DMS114 treated with DMSO at 0.1 percent for 48 hours (cell line): ENCODE data around the gene MRPS18A.
"Not testable (repeated sequence)": the region's sequence is repeated elsewhere in the genome, so short reads cannot be mapped to it uniquely, and the experiment has no call there.

Experiments used
- DNase-seq: peaks from one replicate; lab custom pipeline; 2025; ENCODE audit not compliant: unreplicated experiment; lab: John Stamatoyannopoulos, UW

Gene MRPS18A

DNA sequence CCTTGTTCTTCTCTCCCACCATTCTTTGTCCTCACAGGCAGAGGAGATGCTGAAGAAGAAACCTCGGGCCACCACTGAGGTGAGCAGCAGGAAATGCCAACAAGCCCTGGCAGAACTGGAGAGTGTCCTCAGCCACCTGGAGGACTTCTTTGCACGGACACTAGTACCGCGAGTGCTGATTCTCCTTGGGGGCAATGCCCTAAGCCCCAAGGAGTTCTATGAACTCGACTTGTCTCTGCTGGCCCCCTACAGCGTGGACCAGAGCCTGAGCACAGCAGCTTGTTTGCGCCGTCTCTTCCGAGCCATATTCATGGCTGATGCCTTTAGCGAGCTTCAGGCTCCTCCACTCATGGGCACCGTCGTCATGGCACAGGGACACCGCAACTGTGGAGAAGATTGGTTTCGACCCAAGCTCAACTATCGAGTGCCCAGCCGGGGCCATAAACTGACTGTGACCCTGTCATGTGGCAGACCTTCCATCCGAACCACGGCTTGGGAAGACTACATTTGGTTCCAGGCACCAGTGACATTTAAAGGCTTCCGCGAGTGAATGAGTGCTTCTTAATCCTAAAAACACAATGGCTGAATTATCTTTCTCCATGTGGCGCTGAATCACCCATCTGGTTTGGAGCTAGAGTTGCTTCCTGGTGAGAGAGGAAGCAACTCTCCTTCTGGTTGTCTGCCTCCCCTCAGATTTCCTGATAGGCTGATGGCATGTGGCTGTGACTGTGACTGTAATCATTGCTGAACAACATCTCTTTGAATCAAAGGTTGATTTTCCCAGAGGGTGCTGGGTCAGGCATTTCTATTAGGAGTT is 47.4 kb downstream of the MRPS18A start:
- DNase-seq = no peak

GRCh38 chr6:43636308-43636659 is 51.3 kb downstream of the MRPS18A start:
- no peak for DNase-seq

DNA sequence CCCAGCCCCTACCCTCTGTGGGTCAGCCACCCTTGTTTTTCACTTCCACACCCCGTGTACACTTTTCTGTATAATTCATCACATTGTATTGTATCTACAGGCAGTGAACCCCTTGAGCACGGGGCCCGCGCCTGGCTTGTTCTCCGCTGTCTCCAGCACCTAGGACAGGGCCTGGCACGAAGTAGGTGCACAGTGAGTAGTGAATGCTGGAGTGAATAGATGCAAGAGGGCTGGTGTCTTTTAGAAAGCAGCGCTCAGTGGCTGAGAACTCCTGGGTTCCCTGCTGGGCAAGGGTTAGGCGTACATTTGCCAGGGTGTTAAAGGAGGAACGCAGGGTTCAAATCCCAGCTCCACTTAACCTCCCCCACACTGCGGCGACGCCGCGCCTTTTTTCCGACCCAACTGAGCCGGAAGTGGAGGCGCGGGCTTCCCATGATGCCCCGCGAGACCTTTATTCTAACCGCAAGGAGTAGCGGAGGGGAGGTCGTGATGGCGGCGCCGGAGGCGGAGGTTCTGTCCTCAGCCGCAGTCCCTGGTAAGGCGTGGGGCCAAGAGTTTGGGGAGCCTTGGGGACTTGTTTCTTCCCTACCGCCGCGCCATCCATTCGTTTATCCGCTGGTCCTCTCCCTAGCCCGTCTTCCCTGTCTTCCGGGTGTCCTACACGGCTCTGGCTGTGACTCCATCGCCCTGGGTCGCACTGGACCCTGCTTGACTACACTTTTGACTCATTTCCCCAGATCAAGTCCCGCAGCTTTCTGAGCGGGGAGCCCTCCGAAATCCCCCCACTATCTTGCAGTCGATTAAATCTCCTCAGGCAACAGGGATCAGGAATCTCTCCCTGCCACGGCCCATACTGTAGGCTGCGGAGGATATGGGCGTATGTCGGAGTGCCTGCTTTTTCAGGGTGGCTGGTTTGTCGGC is 51.9 kb downstream of the MRPS18A start, which contains the start of gene MAD2L1BP:
Gene MAD2L1BP (plus strand): TSS at position 454 of the 921 bp plus-strand sequence. CDS start 36 bp downstream, at position 490.
- DNase-seq = peak; percentile 83

GRCh38 chr6:43634702-43635303 is 52.8 kb downstream of the MRPS18A start:
- no peak for DNase-seq

DNA sequence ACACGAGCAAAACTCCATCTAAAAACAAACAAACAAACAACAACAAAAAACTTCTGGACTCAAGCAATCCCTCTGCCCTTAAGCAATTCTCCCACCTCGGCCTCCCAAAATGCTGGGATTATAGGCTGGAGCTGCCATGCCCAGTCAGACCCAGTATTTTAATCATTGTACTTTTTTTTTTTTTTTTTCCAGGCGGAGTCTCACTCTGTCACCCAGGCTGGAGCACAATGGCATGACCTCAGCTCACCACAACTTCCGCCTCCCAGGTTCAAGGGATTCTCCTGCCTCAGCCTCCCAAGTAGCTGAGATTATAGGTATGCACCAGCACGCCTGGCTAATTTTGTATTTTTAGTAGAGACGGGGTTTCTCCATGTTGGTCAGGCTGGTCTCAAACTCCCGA is 54.6 kb downstream of the MRPS18A start:
- DNase-seq = not testable (repeated sequence)

DNA sequence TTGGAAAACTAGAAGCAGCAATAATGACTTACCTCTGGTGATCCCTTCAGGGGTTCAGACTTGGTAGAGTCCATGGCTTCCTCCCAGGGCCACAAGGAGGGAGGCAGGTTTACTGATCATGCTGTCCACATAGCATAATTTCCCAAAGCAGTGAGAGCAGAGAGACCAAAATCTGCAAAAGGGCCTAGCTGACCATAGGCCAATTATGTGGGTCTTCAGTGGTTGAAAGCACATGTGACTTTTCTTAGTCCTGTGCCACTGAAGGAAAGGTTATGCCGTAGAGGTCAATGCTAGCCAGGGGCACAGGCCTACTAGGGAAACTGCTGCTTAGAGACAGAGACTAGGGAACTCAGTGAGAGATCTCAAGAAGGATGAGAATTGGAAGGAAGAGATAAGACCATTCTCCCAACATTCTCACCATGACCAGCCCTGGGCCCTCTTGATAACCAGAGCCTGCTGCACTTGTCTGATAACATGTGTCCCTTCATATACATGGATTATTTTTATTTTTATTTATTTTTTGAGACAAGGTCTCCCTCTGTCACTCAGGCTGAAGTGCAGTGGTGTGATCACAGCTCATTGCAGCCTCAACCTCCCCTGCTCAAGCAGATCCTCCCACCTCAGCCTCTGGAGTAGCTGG is 56.5 kb downstream of the MRPS18A start:
- DNase-seq = no peak

GRCh38 chr6:43629505-43630300 is 57.9 kb downstream of the MRPS18A start:
- peak; percentile 95 for DNase-seq

DNA sequence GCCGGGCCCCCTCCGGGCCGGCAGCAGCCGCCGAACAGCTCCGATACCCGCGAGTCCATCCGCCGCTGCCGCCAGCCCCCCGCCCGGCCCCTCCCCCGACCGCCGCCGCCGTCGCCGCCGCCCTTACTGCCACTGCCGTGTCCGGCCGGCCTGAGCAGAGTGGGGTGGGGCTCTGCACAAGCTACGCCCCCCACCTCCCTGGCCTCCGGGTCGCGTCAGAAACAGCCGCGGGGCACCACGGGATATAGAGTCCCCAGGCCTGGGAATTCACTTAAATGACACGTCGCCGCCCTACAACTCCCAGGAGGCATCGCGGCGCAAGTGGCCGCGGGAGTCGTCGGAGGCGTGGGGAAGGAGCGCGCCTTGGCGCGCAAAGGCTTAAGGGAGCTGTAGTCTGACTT is 58.5 kb downstream of the MRPS18A start, which contains the start of gene GTPBP2:
Gene GTPBP2 (minus strand): TSS at position 161 of the 401 bp plus-strand sequence. CDS start 102 bp downstream, at position 59.
- DNase-seq = peak; percentile 99

DNA sequence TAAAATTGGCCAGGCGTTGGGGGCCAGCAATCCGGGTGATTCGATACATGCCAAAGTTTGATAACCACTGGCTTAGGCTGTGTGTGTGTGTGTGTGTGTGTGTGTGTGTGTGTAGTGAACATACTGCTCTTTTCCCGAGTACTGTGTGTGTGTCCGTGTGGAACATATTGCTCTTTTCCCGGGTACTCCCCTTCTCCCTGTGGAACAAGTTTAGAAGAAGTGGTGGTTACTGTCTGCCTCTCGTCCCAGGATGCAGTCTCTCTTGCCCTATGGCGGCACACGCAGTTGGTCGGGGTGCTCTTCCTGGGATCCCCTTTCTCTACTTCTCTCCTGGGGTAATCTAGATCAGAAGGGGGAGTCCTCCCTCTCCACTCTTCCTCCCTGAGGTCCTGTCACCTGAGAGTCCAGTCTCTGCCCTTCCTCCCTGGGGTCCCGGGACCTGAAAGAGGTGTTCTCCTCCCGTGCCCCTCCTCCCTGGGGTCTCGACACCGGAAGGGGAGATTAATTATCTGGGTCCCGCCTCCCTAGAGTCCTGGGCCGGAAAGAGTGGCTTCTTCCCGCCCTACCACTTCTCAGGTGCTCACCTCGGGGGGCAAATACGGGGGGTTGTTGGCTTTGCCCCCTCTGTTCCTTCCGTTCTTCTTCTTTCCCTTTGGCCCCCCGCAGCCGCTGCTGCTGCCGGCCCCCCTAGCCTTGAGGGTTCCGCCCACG is 59.0 kb downstream of the MRPS18A start:
- DNase-seq = peak; percentile 37

GRCh38 chr6:43627008-43627825 is 60.4 kb downstream of the MRPS18A start:
- no peak for DNase-seq

DNA sequence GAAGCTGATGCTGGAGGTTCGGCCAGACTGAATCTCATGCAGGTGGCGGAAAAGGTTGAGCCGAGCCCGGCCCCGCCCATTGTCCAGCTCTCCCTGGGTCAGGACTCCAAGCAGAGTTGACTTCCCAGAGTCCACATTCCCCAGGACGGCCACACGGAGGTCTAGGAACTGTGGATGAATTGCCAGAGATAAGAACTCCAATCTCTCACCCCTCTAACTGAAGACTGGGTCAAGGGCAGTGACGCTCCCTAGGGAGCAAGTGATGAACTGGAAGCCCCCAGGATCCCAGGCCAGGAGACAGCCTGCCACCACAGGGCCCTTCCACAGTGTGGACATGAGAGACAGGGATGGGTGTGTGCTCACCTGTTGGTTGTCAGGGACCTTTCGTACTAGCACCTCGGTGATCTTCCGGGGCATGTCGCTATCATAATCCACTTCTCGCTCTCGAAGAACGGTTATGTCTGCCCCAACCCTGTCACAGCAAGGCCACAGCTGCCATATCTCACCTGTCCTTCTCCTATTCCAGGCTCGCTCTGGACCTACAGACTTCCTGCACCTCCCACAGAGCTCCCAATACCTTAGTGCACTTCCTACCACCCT is 62.1 kb downstream of the MRPS18A start:
- DNase-seq = no peak

DNA sequence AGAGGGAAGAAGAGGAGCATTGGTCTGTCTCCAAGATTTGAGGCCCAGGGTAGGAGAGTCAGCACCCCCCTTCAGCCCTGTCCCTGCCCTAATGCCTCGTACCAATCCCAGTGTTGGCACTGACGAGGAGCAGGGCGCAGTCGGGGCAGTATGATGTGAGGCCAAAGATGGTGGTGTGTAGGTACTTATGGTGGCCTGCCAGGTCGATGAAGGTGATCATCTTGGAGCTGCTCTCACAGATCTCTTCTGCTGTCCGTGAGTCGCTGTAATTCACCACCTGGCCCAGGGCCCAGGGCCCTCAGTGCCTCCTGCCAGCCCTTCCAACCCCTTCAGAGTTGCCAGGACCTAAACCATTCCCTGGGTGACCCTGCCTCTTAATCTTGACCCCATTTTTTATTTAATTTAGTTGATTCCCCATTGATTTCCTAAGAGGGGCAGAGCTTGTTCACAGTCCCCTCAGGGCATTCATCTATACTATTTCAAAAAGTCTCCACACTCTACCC is 62.8 kb downstream of the MRPS18A start:
- no peak for DNase-seq

- no peak for DNase-seq
These were observed 63.5 kb downstream of the MRPS18A start for GRCh38 chr6:43623880-43624785.

- no peak for DNase-seq
These were observed 65.0 kb downstream of the MRPS18A start for GRCh38 chr6:43622541-43622940.

DNA sequence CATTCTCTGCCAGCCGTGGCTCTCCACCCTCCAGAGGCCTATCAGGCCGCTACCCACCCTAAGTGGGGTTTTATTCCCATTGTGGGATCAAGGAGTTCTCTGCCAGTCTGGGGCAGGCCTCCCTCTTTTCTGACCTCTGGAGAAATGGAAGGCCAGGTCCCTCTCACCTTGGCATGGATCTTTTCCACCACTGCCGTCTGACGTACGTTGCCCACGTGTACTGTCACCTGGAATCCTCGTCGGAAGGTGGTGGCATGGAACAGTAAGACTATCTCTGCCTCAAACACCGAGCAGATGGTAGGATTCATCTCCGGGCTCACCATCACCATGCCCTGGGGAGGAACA is 65.8 kb downstream of the MRPS18A start:
- no peak for DNase-seq
